K562 treated with DMSO at 1 percent for 12 hours (cell line): ENCODE data around the gene AVP. TPM values are rescaled to one million over a fixed set of nuclear protein-coding genes. Genes with fewer than 3 reads are reported as not detected.

Experiments
- total RNA-seq: library from RNA; unstranded; fragments of 300-600 nt; gene quantifications from 2 replicates; pipeline ENCODE4 v1.2.3, GENCODE V29; 2022; ENCODE audit not compliant: insufficient read depth

Gene AVP
- not detected in 2 replicates for total RNA-seq

GRCh38 chr20:3084283-3084985 is at the start of gene AVP:
TSS of gene AVP (minus strand) at chr20:3084724. CDS start at chr20:3084674, 50 bp downstream.

GRCh38 chr20:3071610-3072529 is 12.7 kb downstream of the AVP start, which contains the start of gene OXT:
TSS of gene OXT (plus strand) at chr20:3071620. CDS start at chr20:3071656, 36 bp downstream.

GRCh38 chr20:3045816-3046676 is 38.5 kb downstream of the AVP start, which contains the start of gene MRPS26:
TSS of gene MRPS26 (plus strand) at chr20:3046052. CDS start at chr20:3046069, 17 bp downstream.

GRCh38 chr20:3043322-3043721 is 41.2 kb downstream of the AVP start, which contains the start of gene GNRH2:
TSS of gene GNRH2 (plus strand) at chr20:3043622. CDS start at chr20:3044415, 793 bp downstream.

Other genes starting within 250 kb of the AVP start
- 10.0 and 13.4 TPM in 2 replicates for gene PCED1A, start 244.1 kb downstream of the AVP start, total RNA-seq
- 29.4 and 40.8 TPM in 2 replicates for gene VPS16, start 244.0 kb downstream of the AVP start, total RNA-seq
- 18.4 and 37.8 TPM in 2 replicates for gene PTPRA, start 211.2 kb downstream of the AVP start, total RNA-seq
- gene GNRH2, start 41.1 kb downstream of the AVP start, total RNA-seq, result not detected in 2 replicates
- 29.3 and 32.7 TPM in 2 replicates for gene MRPS26, start 38.7 kb downstream of the AVP start, total RNA-seq
- gene OXT, start 13.1 kb downstream of the AVP start, total RNA-seq, result not detected in 2 replicates
- 10.8 and 18.4 TPM in 2 replicates for gene FASTKD5, start 75.1 kb upstream of the AVP start, total RNA-seq
- gene UBOX5, start 75.1 kb upstream of the AVP start, total RNA-seq, result 2.4 and 3.8 TPM in 2 replicates
- gene LZTS3, start 88.8 kb upstream of the AVP start, total RNA-seq, result 2.6 and 4.3 TPM in 2 replicates
- 22.8 and 26.8 TPM in 2 replicates for gene DDRGK1, start 120.0 kb upstream of the AVP start, total RNA-seq
- 51.0 and 53.3 TPM in 2 replicates for gene ITPA, start 124.8 kb upstream of the AVP start, total RNA-seq
- 0.20 TPM in 1 of 2 replicates, not detected in the other for gene SLC4A11, start 154.5 kb upstream of the AVP start, total RNA-seq